ENCODE data around the gene SDSL. TPM values are rescaled to one million over a fixed set of nuclear protein-coding genes. Genes with fewer than 3 reads are reported as not detected.

The SDSL gene
- total and polyA plus RNA-seq, 2 of the 13 experiments (the other 11 are each of a cell fraction or from before 2014, with no cell fraction given) = 1.2 to 1.7 TPM

- Histone ChIP-seq H3K4me3 (replicated peaks in 1 of 3; ENCODE audit: insufficient read depth in 1 of 3, low read depth in 2 of 3, low read length in 3 of 3) (no peak overlapping the region), H3K79me2 (ENCODE audit: insufficient read depth, low read length) (no peaks in the 10 kb centered on the region), H3K27ac (ENCODE audit: extremely low read length, insufficient read depth, low read length) (no peak overlapping the region), H4K20me1 (ENCODE audit: insufficient read depth, low read length) (no peaks in the 10 kb centered on the region), H2AFZ (ENCODE audit: low read length) (no peak overlapping the region), H3K27me3 (ENCODE audit: control insufficient read depth in 1 of 2, insufficient read depth in 2 of 2, low read length in 2 of 2) (no peaks in the 10 kb centered on the region), H3K4me2 (ENCODE audit: low read depth, low read length) (no peak overlapping the region), H3K4me1 (ENCODE audit: insufficient read depth, low read length) (peaks cover 33% of the 10 kb centered on the region), H3K9me3 (ENCODE audit: low read length) (no peaks in the 10 kb centered on the region), H3K36me3 (replicated peaks in 1 of 2; ENCODE audit: control insufficient read depth in 1 of 2, insufficient read depth in 2 of 2, low read length in 2 of 2) (no peaks in the 10 kb centered on the region), H3K9ac (ENCODE audit: insufficient read depth, low read depth, low read length) (no peak overlapping the region)
- no peak for ATAC-seq
- 85% methylated on average over 1 of the region's 1 CpG for WGBS (ENCODE audit: low lambda C conversion rate)
- in situ Hi-C loops (cut with HindIII; ENCODE audit: extremely low pct_ligation_motif_present, low pct_unique_long_range_greater_than_20kb) = no loop called here
- CTCF ChIA-PET (ENCODE audit: low intra/inter-chr PET ratio, low total read pairs) = interaction anchor here (0.8 to 2.0 kb wide), 3 partner anchors 112 to 227 kb away, joined by 3 to 18 read pairs (median 6); no protein-coding TSS in a partner anchor
- no peak for DNase-seq (ENCODE audit: low spot score)
- POLR2A ChIA-PET = no interaction called here
- intact Hi-C loops (cut with micrococcal nuclease; ENCODE audit: unreplicated experiment) = loop anchor here (10.0 kb wide), 1 partner anchor 230 kb away; no protein-coding TSS in a partner anchor
- no TSS peak for BruUV-seq (replicated peaks)
- no peak for FAIRE-seq
- TF ChIP-seq PRDM4 (CRISPR knock-in tag; IDR thresholded peaks at IDR 0.05; ENCODE audit: borderline replicate concordance) = no peak
- TF ChIP-seq ZNF510 (CRISPR knock-in tag; IDR thresholded peaks at IDR 0.05; ENCODE audit: low read depth) = no peak
- no peak for TF ChIP-seq ZNF773 (CRISPR knock-in tag; IDR thresholded peaks at IDR 0.05; ENCODE audit: borderline replicate concordance)
- TF ChIP-seq CSRNP1 (CRISPR knock-in tag; IDR thresholded peaks at IDR 0.05) = no peak
- TF ChIP-seq ATF7 (IDR thresholded peaks at IDR 0.05) = no peak
- no peak for TF ChIP-seq ATF7 (CRISPR knock-in tag; IDR thresholded peaks at IDR 0.05)
- no peak for TF ChIP-seq ISX (CRISPR knock-in tag; conservative IDR thresholded peaks at IDR 0.05)
- no peak for TF ChIP-seq PTBP1 (IDR thresholded peaks at IDR 0.05; ENCODE audit: low read depth, low read length, poor library complexity, severe bottlenecking)
- no peak for TF ChIP-seq ARID4A (CRISPR knock-in tag; IDR thresholded peaks at IDR 0.05; ENCODE audit: borderline replicate concordance)
- TF ChIP-seq LCORL (IDR thresholded peaks at IDR 0.05) = no peak
- no peak for TF ChIP-seq LCORL (CRISPR knock-in tag; IDR thresholded peaks at IDR 0.05)
- no peak for TF ChIP-seq ZNF780A (CRISPR knock-in tag; IDR thresholded peaks at IDR 0.05)
Measured at GRCh38 chr12:113424456-113424855, 2.3 kb downstream of the SDSL start.
